Measurements from ENCODE around the gene SCFD2. TPM values are rescaled to one million over a fixed set of nuclear protein-coding genes. Genes with fewer than 3 reads are reported as not detected.
A peak's percentile ranks its signal among the peaks of the same experiment; 100 is the strongest.

The SCFD2 gene
- total and polyA plus RNA-seq, 4 donors: 5.2 to 28.7 (median 16.4) TPM

- WGBS, 2 donors: 49 to 71% methylated on average over 12 of the region's 12 CpGs
- peaks cover 4 to 47% (median 22%) of the 10 kb centered on the region in 5 donors for H3K4me1 ChIP-seq (ENCODE audit: control insufficient read depth in 5 of 5, insufficient read depth in 5 of 5, low read length in 5 of 5)
- peak; percentile 35 to 76 (median 75) for DNase-seq
- TF ChIP-seq, protein P1, sequence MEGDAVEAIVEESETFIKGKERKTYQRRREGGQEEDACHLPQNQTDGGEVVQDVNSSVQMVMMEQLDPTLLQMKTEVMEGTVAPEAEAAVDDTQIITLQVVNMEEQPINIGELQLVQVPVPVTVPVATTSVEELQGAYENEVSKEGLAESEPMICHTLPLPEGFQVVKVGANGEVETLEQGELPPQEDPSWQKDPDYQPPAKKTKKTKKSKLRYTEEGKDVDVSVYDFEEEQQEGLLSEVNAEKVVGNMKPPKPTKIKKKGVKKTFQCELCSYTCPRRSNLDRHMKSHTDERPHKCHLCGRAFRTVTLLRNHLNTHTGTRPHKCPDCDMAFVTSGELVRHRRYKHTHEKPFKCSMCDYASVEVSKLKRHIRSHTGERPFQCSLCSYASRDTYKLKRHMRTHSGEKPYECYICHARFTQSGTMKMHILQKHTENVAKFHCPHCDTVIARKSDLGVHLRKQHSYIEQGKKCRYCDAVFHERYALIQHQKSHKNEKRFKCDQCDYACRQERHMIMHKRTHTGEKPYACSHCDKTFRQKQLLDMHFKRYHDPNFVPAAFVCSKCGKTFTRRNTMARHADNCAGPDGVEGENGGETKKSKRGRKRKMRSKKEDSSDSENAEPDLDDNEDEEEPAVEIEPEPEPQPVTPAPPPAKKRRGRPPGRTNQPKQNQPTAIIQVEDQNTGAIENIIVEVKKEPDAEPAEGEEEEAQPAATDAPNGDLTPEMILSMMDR (IDR thresholded peaks at IDR 0.05; ENCODE audit: control extremely low read depth, extremely low read depth): no peak
- H3K4me3 ChIP-seq: no peak overlapping the region
- H3K36me3 ChIP-seq (ENCODE audit: control insufficient read depth in 4 of 4, insufficient read depth in 4 of 4, low read length in 4 of 4): no peaks in the 10 kb centered on the region
- H3K9ac ChIP-seq (ENCODE audit: insufficient read depth in 1 of 2, low read length in 2 of 2): no peak overlapping the region
- no peak for ATAC-seq (ENCODE audit: insufficient read depth, low FRiP score)
- no peak overlapping the region for H3K27ac ChIP-seq (ENCODE audit: low read depth in 1 of 2, low read length in 1 of 2)
- no peaks in the 10 kb centered on the region for H3K27me3 ChIP-seq (ENCODE audit: control insufficient read depth in 3 of 3, insufficient read depth in 3 of 3, low read length in 2 of 3)
- no peaks in the 10 kb centered on the region for H3K9me3 ChIP-seq (ENCODE audit: control insufficient read depth in 4 of 4, insufficient read depth in 3 of 4, low read length in 3 of 4)
Observed at GRCh38 chr4:52957835-52958631, 407.8 kb downstream of the SCFD2 start.

GRCh38 chr4:52957220-52957686 lies 408.6 kb downstream of the SCFD2 start:
- no peak for ATAC-seq (ENCODE audit: insufficient read depth, low FRiP score)
- no peaks in the 10 kb centered on the region for H3K36me3 ChIP-seq (ENCODE audit: control insufficient read depth in 4 of 4, insufficient read depth in 4 of 4, low read length in 4 of 4)
- WGBS, 2 donors: 50 to 62% methylated on average over 9 of the region's 9 CpGs

GRCh38 chr4:52956691-52957090 lies 409.2 kb downstream of the SCFD2 start:
- 66 to 70% methylated on average over 2 of the region's 2 CpGs for WGBS, 2 donors
- H3K27me3 ChIP-seq (ENCODE audit: control insufficient read depth in 3 of 3, insufficient read depth in 3 of 3, low read length in 2 of 3): no peaks in the 10 kb centered on the region
- TF ChIP-seq, protein P1 (IDR thresholded peaks at IDR 0.05; ENCODE audit: control extremely low read depth, extremely low read depth): no peak
- ATAC-seq (ENCODE audit: insufficient read depth, low FRiP score) (no peak), DNase-seq (no peak)
- H3K27ac ChIP-seq (ENCODE audit: low read depth in 1 of 2, low read length in 1 of 2): no peak overlapping the region
- no peaks in the 10 kb centered on the region for H3K36me3 ChIP-seq (ENCODE audit: control insufficient read depth in 4 of 4, insufficient read depth in 4 of 4, low read length in 4 of 4)
- H3K4me1 ChIP-seq (ENCODE audit: control insufficient read depth in 5 of 5, insufficient read depth in 5 of 5, low read length in 5 of 5): peaks cover 4 to 44% (median 22%) of the 10 kb centered on the region in 5 donors
- no peak overlapping the region for H3K9ac ChIP-seq (ENCODE audit: insufficient read depth in 1 of 2, low read length in 2 of 2)
- H3K4me3 ChIP-seq: no peak overlapping the region
- peaks cover 0 to 1% (median 0%) of the 10 kb centered on the region in 4 donors for H3K9me3 ChIP-seq (ENCODE audit: control insufficient read depth in 4 of 4, insufficient read depth in 3 of 4, low read length in 3 of 4)

More at GRCh38 chr4:52957220-52957686, 408.6 kb downstream of the SCFD2 start:
- no peak overlapping the region for H3K27ac ChIP-seq (ENCODE audit: low read depth in 1 of 2, low read length in 1 of 2)
- peaks cover 4 to 44% (median 22%) of the 10 kb centered on the region in 5 donors for H3K4me1 ChIP-seq (ENCODE audit: control insufficient read depth in 5 of 5, insufficient read depth in 5 of 5, low read length in 5 of 5)
- no peak overlapping the region for H3K9ac ChIP-seq (ENCODE audit: insufficient read depth in 1 of 2, low read length in 2 of 2)
- TF ChIP-seq, protein P1 (IDR thresholded peaks at IDR 0.05; ENCODE audit: control extremely low read depth, extremely low read depth): no peak
- no peaks in the 10 kb centered on the region for H3K27me3 ChIP-seq (ENCODE audit: control insufficient read depth in 3 of 3, insufficient read depth in 3 of 3, low read length in 2 of 3)
- peaks cover 0 to under 1% (median 0%) of the 10 kb centered on the region in 4 donors for H3K9me3 ChIP-seq (ENCODE audit: control insufficient read depth in 4 of 4, insufficient read depth in 3 of 4, low read length in 3 of 4)
- DNase-seq: peak; percentile 77 to 83 (median 81)
- H3K4me3 ChIP-seq: no peak overlapping the region

Measured in lung (tissue), 12 donors.